Cerebellar nuclear complex (tissue), 1 donor: ENCODE measurements around the gene MLN.

Experiments used
- DNase-seq, 2 experiments: peaks; one replicate each; lab custom pipeline; 2025; lab: John Stamatoyannopoulos, UW

Gene MLN

DNA sequence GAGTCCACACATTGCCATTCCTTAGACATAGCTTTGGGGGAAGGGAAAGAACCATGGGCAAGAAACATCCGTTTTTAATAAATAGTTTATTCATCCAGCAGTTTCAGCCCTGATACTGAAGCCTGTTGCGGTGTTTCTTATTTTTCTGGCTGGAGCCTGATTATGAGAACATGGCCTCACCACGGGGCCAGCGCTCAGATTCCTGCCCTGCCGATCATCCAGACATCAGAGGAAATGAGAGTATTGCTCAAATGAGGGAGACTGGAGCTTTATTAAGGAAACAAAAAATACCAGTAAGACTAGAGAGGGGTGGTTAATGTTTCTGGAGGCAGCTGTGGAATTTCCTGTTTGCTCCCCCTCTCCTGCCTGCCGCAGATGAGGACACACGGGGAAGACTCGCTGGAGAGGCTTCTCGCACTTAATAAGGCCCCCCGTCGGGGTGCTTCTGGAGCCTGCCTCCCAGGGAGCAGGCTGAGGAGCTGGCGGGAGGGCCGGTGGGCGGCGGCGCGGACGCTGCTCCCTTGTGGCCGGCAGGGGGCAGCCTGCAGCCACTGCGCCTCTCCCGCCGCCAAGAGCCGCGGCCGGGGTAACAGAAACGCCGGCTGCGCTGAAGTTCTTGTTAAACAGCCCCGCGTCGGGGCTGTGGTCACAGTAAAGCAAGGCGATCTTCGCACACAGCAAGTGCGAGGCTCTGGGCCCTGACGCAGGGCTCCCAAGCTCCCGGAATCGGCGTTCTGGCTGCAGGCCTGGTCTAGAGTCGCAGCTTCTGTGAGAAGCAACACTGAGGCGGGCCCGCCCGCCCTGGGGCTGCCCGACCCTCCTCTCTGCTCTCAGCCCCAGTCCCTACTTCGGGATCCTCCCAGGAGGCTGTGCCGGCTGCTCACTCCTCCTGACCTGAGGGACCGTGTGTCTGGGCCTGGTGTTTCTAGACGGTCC, 32.4 kb downstream of the MLN start:
- DNase-seq = no peak

DNA sequence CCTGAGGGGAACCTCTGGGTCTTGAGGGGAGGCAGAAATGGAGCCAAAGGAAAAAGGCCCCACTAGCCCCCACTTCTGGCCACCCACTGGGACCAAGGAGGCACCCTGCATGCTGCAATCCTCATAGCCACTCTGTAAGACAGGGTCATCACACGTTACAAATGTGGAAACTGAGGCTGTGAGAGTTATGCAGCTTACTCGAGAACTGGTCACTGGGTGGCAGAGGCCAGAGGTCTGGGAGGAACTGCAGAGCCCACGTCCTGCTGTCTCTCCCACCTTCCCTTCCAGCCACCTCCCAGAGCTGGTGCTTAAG, 33.0 kb downstream of the MLN start:
- DNase-seq = no peak

DNA sequence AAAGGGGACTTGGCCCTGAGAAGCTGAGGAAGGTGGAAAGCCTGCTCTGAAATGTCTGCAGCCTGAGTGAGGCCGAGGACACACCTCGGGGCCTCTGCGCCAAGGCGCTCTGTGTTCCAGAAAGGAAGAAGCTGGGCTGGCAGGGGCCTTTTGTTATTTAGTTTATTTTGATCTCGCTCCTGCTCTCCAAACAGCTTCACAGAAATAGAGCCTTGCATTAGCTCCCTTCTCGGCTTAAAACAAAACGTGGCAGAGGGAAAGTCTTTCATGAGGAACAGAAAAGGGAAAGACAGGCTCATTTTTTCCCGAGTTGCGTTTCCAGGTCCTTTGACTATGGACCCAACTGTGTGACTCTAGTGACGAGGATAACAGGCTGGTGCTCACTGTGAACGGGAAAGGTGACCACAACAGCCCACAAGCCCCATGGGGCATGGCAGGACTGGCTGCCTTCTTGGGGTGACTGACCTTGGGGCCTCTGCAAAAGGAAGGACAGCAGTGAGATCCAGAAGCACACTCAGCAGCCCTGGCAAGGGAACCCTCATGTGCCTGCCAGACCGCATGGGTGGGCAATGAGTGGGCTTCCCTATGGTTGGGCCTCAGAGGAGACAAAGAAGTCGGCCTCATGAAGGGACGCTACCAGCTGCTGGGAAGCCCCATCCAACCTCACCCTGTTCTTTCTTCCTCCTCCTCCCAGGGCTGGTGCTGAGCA, 33.5 kb downstream of the MLN start:
- DNase-seq = no peak

DNA sequence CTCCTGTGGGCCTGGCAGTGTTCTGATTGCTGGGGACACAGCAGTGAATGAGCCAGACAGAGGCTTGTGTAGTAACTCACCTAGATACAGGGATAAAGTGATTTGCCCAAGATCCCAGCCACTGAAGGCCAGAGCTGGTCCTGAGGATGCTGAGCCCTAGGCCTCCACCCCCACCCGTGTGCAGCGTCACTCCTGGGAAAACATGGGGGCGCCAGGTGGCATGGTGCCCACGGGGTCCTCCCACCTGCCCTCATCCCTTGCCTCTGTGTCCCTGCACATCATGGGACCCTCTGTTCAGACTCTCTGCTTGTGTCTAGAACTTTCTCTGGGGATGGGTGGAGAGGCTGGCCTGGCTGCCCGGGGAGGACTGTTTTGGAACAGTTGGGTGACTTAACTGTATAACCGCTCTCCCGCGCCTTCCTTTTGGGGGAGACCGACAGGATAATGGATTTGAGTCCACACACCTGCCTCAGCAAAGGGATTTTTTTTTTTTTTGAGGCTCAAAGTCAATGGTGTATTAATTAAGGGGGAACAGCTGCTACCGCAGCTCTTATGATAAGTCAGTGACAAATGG, 34.5 kb downstream of the MLN start:
- DNase-seq = no peak

DNA sequence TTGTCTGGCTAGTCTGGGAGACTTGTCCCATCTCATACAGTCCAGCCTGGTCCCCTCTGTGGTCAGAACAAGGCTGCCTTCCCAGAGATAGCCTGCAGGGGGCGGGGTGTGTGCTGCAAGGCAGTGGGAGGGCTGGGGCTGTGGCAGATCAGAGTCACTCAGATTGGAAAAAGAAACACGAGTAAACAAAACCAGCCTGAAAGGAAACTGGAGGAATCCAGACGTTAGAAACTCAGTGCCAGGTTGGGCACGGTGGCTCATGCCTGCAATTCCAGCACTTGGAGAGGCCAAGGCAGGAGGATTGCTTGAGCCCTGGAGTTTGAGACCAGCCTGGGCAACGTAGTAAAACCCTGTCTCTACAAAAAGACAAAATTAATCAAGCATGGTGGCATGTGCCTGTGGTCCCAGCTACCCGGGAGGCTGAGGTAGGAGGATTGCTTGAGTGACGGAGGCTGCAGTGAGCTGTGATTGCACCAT, 35.1 kb downstream of the MLN start:
- DNase-seq = no peak

DNA sequence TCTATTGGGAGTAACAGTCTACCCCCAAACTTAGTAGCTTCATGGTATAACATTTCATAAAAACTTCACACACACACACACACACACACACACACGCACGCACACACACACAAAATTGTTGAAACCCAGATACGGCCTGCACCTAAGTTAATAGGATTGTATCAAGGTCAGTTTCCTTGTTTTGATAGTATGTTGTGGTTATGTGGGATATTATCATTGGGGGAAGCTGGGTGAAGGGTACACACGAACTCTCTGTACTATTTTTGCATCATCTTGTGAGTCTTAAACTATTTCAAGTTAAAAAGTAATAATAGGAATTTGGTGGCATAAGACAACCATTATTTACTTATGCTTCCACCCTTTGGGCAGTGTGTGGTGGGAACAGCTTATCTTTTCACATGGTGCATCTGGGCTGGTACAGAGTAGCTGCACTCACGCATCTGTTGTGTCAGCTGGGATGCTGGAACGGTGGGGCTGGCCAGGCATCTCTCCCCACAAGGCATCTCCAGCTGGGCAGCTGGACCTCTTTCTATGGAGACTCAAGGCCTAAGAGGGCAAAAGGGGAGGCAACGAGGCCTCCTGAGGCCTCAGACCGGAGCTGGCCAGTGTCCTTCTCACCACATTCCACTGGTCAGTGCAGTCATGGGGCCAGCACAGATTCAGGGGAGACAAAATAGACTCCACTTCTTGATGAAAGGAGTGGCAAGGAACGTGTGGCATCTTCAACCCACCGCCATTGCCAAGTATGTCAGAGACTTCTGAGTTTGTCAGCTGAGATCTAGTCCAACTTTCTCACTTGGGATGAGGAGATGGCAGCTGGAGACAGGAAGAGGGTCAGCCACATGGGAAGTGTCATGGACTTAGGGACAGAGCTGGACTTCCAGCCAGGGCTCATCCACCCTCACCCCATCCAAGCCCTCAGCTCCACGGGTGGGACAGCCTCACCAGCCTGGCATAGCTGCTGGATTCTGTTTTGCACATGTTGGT, 36.6 kb downstream of the MLN start:
- DNase-seq = no peak

DNA sequence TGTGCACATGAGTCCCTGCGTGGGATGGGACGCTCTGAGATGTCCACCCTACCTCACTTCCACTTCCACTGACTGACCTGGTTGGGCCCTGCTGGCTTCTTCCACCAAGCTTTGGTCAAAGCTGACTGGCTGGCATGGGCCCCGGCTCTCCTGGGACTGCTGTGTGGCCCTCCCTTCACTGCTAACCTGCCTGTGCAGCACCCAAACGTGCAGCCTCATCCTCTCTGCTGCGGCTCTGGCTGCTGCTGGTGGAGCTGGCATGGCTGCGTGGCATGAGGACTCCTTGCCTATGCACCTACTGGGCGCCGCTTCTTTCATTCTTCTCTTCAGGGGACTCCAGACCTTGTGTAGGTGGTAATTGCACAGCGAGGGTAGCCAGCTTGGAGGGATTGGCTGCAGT, 38.4 kb downstream of the MLN start:
- no peak for DNase-seq

DNA sequence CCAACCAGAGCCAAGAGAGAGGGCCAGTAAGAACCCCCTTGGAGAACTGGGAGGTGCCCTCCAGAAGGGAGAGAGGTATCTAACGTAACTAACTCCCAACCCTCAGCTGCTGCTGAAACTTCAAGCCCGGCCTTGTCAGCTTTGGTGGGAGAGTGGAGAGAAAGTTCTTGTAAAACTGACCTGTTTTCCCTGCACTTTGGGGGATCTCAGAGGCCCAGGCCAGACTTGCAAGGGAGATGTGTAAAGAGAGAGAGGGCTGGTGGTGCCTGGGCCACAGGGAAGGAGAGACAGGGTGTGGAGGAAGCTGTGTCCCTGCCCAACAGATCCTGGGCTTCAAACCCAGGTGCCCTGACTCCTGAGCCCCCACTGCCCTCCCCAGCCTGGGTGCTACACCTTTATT, 39.8 kb downstream of the MLN start:
- no peak for DNase-seq

DNA sequence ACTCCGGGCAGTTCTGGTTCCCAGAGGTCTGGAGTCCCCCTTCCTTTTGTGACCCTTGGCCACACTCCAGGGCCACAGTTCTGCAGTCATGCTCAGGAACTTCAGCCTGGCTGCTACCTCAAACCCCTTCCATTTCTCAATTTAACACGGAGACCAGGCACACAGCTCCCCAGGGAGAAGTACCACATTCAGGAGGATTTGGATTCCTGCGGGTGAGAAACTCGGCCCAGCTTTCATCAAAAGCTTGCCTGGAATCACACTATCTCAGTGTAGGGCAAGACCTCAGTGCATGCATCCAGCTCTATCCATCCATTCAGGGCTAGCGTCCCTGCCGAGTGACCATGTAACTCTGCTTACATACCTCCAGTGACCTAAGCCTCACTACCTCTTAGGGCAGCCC, 40.3 kb downstream of the MLN start:
- DNase-seq = no peak

DNA sequence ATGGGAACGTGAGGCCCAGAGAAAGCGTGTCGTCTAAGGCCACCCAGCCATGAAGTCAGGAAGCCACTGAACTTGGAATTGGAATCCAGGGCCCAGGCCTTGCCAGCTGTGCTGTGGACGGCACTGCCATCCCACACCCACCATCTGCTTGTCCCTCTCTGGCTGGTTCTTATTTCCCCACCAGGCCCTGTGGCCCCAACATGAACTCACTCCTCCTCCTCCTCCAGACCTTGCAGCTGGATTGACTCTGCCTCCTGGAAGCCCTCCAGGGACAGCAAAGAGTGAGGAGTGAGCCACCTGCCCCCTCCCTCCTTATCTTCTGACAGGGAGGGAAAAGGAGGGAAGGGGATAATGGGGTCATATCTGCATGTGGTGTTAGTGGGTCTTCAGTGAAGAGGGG, 41.1 kb downstream of the MLN start:
- DNase-seq = no peak

DNA sequence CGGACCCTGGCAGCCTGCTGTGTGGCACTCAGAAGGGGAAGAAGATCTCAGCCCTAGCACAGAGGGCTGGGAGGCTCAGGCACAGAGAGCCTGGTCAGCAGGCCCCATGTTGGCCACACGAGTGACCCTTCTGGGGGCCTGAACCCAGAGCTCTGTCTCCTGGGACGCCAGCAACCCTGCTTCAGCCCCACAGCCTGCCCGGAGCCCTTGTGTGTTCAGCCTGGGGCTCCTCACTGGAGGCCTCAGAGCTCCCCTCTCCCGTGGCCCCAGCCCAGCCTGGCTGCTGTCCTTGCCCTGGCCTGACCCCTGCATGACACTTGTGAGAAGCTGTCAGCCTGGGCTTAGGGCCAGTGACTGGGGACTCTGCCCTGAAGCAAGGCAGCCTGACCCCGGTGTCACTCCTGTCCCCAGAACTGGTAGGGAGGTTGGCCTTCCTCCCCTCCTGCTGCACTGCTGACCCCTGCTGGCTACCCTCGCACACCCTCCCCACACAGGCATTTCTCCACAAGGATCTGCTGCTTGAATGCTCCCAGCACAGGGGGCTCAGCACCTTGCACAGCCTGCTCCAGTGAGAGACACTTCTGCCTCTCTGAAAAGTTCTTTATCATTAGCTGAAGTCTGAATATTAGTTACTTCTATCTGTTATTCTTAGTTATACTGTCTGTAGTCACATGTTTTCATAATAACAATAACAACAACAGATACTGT, 41.7 kb downstream of the MLN start:
- no peak for DNase-seq

DNA sequence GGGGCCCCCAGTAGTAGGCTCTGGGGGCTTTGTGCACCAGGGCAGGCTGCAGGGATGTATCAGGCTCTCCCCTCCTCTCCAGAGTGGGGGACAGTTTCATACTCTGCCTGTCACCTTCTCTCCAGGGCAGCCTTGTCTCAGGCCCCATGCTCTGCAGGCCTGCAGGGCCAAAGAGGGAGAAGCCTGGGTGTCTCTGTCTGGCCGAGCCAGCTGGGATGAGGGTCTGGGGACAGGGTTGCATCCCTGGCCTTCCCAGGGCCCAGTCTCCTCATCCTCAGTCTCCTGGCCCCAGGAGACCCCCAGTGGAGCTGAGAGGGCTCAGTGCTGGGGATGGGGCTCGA, 42.3 kb downstream of the MLN start:
- DNase-seq = no peak

DNA sequence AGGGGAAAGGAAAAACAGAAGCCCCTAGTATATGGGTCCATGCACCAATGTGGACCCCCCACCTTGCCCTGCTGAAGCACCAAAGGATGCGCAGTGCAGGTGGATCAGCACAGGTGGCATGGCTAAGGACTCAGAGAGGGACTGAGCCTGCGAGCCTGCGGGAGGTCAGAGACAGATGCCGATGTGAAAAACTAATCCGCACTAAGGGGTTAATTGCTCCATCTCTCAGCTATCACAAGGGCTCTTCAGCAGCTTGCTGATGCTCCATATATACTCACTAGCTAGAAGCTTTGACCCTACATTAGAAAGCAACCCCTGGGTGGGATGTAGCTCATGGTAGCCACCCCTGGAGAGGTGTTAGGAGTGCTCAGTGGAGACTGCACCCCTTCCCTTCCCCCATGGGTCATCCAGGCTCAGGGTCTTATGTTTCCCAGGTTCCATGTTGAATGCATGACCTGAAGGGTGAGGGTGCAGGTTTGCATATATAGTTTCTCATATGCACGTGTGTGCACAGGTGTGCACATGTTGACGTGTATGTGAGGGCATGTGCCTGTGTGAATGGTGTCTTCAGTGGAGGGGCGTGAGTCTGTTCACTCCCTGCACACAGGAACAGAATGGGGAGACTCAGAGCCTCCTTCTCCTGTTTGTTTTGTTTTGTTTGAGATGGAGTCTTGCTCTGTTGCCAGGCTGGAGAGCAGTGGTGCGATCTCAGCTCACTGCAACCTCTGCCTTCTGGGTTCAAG, 43.7 kb downstream of the MLN start:
- DNase-seq = no peak

DNA sequence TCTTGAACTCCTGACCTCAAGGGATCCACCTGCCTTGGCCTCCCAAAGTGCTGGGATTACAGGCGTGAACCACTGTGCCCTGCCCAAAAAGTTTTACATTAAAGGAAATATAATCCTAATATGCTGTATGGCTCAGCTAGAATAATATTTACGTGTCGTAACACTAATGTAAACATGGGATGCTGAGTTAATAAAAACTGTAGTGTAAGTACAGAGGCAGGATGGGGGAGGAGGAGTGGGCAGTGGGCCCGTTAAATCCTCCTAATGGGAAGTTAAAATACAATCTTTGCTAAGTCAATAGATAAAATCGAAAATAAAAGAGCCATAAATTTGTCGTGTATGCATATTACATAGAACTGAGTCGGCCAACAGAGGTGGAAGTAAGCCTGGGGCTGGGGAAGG, 45.0 kb downstream of the MLN start:
- DNase-seq = no peak

DNA sequence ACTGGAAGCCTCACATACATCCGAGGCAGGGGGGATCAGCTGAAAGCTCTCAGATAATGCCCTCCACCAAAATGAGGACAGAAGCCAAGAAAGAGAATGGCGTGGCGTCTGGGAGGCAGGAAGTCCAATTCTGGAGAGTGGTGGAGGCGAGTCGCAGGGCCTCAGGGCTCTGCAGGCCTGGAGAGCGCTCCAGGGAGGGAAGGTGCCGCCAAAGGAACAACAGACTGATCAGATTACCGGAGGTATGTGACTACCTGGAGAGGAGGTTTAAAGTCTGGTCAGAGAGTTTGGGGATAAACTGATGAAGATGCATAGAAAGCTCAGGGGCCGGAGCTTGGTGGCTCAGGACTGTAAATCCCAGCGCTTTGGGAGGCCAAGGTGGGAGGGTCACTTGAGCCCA, 45.9 kb downstream of the MLN start:
- DNase-seq = no peak

DNA sequence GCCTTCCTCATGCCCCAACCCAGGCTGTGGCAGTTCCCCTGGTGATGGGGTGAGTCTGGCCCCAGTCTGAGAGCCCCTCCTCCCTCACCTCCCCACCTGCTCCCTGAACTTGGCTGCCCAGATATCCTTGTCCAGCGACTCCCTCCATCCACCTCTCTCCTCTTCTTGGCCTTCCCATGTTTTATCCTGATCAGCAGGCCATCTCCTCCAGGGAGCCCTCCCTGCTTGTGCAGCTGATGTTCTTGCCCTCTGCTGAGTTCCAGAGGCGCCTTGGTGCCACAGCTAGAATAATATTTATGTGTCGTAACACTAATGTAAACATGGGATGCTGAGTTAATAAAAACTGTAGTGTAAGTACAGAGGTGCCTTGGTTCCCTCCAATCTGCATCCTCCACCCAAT, 46.7 kb downstream of the MLN start:
- DNase-seq = no peak

DNA sequence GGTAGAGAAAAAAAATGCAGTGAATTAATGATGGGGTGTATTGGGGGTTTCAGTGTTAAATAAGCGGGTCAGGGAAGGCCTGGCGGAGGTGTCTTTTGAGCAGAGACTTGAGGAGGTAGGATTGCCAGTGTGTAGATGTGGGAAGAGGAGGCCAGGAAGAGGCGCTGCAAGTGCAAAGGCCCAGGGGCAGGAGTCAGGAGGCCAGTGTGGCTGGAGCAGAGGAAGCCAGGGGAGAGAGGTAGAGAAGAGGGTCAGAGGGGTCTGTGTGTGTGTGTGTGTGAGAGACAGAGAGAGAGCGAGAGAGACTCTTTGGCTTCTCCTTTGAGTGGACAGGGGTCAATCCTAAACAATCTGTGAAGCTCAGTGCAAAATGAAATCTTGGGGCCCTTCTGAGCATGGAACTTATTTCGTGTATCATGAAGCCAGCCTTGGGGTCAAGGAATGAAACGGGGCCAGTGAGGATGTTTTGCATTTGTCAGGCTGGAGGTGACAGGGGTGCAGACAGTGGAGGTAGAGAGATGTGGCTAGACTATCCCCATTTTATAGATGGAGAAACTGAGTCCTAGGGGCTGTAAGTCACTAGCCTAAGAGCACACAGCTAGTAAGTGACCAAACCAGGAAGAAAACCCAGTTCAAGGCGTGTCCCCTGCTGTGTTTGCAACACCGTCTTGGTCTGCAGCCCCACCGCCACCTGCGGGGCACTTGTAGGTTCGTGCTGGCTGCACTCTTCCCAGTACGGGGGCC, 47.4 kb downstream of the MLN start:
- DNase-seq = no peak

DNA sequence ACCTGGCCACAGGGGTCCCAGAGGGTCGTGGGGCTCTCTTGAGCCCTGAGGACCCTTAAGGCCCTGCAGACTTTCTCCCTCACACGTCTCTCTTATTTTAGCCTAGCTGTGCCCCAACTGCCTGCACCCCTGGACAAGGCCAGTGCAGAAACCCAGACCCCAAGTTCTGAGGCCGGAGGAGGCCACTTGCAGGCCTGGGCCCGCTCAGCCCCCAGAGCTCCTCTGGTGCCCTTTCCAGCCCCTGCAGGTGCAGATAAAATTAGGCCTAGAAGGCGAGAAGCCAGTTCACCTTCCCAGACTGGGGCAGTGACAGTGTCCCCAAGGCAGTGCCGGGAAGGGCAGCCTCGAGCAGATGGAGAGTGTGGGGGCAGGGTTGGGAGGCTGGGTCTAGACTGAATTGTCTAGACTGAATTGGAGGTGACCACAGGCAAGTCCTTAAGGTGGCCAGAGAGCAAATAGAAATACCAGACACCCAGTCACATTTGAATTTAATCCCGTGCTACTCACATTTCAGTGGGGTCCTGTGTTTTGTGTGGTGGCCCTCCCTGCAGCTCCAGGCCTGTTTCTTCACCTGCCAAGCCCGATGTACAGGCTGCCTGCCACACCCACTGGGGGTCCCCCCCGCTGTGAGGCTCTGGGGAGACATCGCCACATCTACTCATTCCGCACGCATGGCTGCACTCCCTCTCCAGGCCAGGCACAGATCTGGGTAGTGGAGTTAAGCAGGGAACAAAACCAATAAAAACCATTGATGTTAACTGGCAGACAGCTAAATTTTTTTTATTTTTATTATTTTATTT, 48.5 kb downstream of the MLN start:
- DNase-seq = no peak

DNA sequence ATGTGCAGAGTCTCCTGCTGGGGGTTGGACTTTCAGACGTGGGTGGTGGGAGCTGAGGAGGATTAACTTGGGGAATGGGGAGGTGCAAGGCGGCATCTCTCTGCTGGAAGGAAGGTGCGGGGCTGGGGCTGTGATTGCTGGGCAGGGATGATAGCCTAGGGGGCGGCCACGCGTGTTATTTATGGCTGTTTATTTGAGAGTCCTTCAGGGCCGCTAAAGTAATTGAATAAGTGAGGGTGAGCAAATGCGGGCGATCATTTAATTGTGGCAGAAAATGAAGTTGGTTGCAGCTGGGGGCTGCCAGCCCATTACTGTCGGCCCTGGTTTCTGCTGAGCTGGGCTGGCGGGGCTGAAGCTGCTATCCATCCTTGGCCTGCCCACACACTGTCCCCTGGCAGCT, 49.6 kb downstream of the MLN start:
- DNase-seq = no peak
